ENCODE measurements around the gene PDK4. TPM values are rescaled to one million over a fixed set of nuclear protein-coding genes. Genes with fewer than 3 reads are reported as not detected.
"Not testable (repeated sequence)": the region's sequence is repeated elsewhere in the genome, so short reads cannot be mapped to it uniquely, and the experiment has no call there.

Gene PDK4
- total RNA-seq, 6 donors from 2014 or later = 111 to 427 (median 160) TPM

DNA sequence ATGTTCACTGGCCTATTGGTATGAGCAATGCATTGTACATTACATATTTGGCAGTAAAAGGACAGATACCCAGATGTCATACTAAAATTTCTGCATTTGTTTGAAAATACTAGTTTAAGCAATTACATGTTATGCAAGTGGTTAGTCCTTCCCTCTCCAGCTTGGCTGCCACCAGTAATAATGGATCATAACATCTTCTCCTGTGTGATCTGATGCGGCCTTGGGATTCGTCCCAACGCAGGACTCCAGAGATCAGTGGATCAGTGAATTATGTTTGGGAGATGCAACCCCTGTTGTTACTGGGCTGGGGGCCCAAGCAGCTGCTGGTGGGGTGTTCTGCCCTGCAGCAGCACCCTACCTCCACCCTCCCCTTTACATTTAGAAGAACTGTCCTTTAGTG is 11.2 kb upstream of the PDK4 start:
- Histone ChIP-seq H3K36me3 (no peaks in the 10 kb centered on the region), H3K4me3 (no peak overlapping the region), H3K27me3 (no peaks in the 10 kb centered on the region), H3K27ac (peak overlapping the region; percentile 84 to 95 (median 90)), H3K4me1 (peaks cover 47 to 62% (median 48%) of the 10 kb centered on the region in 4 donors), H3K9me3 (no peaks in the 10 kb centered on the region)
- ATAC-seq (ENCODE audit: low FRiP score in 2 of 2) (peak in 1 of 2 donors; percentile 34), DNase-seq (no peak)
- TF ChIP-seq POLR2A (IDR thresholded peaks at IDR 0.05) (peak in 1 of 4 donors; percentile 39), POLR2AphosphoS5 (IDR thresholded peaks at IDR 0.05) (no peak), EP300 (IDR thresholded peaks at IDR 0.05) (no peak)
- TF ChIP-seq, protein P1, sequence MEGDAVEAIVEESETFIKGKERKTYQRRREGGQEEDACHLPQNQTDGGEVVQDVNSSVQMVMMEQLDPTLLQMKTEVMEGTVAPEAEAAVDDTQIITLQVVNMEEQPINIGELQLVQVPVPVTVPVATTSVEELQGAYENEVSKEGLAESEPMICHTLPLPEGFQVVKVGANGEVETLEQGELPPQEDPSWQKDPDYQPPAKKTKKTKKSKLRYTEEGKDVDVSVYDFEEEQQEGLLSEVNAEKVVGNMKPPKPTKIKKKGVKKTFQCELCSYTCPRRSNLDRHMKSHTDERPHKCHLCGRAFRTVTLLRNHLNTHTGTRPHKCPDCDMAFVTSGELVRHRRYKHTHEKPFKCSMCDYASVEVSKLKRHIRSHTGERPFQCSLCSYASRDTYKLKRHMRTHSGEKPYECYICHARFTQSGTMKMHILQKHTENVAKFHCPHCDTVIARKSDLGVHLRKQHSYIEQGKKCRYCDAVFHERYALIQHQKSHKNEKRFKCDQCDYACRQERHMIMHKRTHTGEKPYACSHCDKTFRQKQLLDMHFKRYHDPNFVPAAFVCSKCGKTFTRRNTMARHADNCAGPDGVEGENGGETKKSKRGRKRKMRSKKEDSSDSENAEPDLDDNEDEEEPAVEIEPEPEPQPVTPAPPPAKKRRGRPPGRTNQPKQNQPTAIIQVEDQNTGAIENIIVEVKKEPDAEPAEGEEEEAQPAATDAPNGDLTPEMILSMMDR (IDR thresholded peaks at IDR 0.05) = no peak
- WGBS, 2 donors = 85 to 92% methylated on average over 3 of the region's 3 CpGs

DNA sequence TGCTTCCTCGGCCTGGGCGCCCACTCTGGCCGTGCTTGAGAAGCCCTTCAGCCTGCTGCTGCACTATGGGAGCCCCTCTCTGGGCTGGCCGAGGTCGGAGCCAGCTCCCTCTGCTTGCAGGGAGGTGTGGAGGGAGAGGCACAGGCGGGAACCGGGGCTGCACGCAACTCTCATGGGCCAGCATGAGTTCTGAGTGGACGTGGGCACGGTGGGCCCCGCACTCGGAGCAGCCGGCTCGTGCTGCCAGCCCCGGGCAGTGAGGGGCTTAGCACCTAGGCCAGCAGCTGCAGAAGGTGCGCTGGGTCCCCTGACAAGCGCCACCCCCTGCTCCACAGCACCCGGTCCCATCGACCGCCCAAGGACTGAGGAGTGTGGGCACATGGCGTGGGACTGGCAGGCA is 9.0 kb upstream of the PDK4 start:
- Histone ChIP-seq H3K4me1 (peaks cover 38 to 53% (median 42%) of the 10 kb centered on the region in 4 donors), H3K4me3 (no peak overlapping the region), H3K36me3 (no peaks in the 10 kb centered on the region), H3K9me3 (no peaks in the 10 kb centered on the region), H3K27me3 (no peaks in the 10 kb centered on the region), H3K27ac (peak overlapping the region; percentile 21 to 95 (median 90))
- WGBS, 2 donors = 89 to 92% methylated on average over 7 to 11 of the region's 21 CpGs
- DNase-seq (peak in 1 of 2 donors; percentile 74), ATAC-seq (ENCODE audit: low FRiP score in 2 of 2) (no peak)
- TF ChIP-seq, protein P1 (IDR thresholded peaks at IDR 0.05) = no peak
- TF ChIP-seq POLR2AphosphoS5 (IDR thresholded peaks at IDR 0.05) = no peak
- TF ChIP-seq POLR2A (IDR thresholded peaks at IDR 0.05) = no peak
- no peak for TF ChIP-seq EP300 (IDR thresholded peaks at IDR 0.05)

DNA sequence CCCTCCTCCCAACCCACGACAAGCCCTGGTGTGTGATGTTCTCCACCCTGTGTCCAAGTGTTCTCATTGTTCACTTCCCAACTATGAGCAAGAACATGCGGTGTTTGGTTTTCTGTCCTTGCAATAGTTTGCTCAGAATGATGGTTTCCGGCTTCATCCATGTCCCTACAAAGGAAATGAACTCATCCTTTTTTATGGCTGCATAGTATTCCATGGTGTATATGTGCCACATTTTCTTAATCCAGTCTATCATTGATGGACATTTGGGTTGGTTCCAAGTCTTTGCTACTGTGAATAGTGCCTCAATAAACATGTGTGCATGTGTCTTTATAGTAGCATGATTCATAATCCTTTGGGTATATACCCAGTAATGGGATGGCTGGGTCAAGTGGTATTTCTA is 8.5 kb upstream of the PDK4 start:
- DNase-seq; H3K4me3 ChIP-seq; H3K9me3 ChIP-seq; ATAC-seq (ENCODE audit: low FRiP score in 2 of 2); H3K27me3 ChIP-seq; H3K36me3 ChIP-seq: not testable (repeated sequence)
- WGBS, 2 donors = 83 to 95% methylated on average over 3 of the region's 3 CpGs
- peak overlapping the region in 3 of 4 donors; percentile 89 to 95 (median 92) for H3K27ac ChIP-seq
- peak in 1 of 4 donors; percentile 17 for TF ChIP-seq POLR2A (IDR thresholded peaks at IDR 0.05)
- H3K4me1 ChIP-seq = peaks cover 33 to 48% (median 38%) of the 10 kb centered on the region in 4 donors

DNA sequence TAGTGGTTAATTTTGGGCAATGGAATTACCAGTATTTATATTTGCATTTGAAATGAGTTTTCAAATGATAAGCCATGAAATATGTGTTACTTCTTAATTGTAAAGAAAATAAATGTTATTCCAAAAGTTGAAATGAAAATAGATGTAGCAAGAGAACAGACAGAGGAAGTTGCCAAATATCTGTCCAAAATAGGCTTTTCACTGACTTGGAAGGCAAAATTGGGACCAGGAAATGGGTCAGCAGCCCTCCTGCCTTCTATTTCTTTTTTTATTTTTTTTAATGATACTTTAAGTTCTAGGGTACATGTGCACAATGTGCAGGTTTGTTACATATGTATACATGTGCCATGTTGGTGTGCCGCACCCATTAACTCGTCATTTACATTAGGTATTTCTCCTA is 8.1 kb upstream of the PDK4 start:
- not testable (repeated sequence) for H3K36me3 ChIP-seq; ATAC-seq (ENCODE audit: low FRiP score in 2 of 2); DNase-seq; H3K9me3 ChIP-seq; H3K27me3 ChIP-seq; H3K4me3 ChIP-seq
- 85 to 93% methylated on average over 2 of the region's 2 CpGs for WGBS, 2 donors
- Histone ChIP-seq H3K4me1 (peaks cover 30 to 50% (median 36%) of the 10 kb centered on the region in 4 donors), H3K27ac (peak overlapping the region in 3 of 4 donors; percentile 60 to 95 (median 89))

DNA sequence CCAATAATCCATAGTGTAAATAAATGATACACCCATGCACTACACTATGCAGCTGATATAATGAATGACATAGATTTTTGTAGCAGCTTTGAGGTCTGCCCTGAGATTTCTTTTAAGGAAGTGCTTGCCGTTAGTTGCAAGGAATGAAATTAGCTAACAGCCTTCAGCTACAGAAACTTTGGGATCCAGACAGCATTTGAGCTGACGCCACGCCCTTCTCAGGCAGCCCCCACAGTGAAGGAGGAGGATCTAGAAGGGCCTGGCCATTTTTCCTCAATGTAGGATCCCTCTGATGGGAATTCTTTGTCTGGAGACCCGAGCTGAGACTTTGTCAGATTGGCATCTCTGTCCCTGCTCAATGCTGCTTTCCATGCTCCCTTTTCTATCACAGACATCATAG is 6.1 kb upstream of the PDK4 start:
- WGBS, 2 donors = 66 to 74% methylated on average over 4 of the region's 4 CpGs
- Histone ChIP-seq H3K9me3 (no peaks in the 10 kb centered on the region), H3K36me3 (no peaks in the 10 kb centered on the region), H3K27me3 (no peaks in the 10 kb centered on the region), H3K4me1 (peaks cover 24 to 53% (median 39%) of the 10 kb centered on the region in 4 donors), H3K27ac (peak overlapping the region in 2 of 4 donors; percentile 59 to 65), H3K4me3 (no peak overlapping the region)
- no peak for DNase-seq
- peak in 1 of 2 donors; percentile 61 for ATAC-seq (ENCODE audit: low FRiP score in 2 of 2)
- no peak for TF ChIP-seq POLR2AphosphoS5 (IDR thresholded peaks at IDR 0.05)
- TF ChIP-seq, protein P1 (IDR thresholded peaks at IDR 0.05) = no peak
- peak in 1 of 4 donors; percentile 27 for TF ChIP-seq POLR2A (IDR thresholded peaks at IDR 0.05)

DNA sequence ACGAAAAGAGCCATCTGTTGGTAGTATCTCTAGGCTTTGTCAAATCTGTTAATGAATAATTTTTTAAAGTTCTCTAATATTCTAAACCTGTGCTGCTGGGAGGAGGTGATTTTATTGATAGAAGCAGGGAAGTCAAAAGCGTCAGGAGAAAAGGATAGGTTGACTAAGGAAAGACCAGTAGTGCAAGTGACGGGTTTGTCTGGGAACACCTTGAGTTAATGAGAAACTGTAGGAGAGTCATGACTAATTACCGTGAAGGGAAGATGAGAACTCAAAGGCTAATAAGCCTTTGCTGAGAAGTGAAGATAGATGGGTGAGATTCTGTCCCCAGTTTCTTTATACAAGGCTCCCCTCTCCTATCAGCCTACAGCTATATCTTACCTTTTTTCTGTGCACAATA is 5.0 kb upstream of the PDK4 start:
- no peak for TF ChIP-seq EP300 (IDR thresholded peaks at IDR 0.05)
- TF ChIP-seq, protein P1 (IDR thresholded peaks at IDR 0.05) = no peak
- TF ChIP-seq POLR2A (IDR thresholded peaks at IDR 0.05) = no peak
- no peak for TF ChIP-seq POLR2AphosphoS5 (IDR thresholded peaks at IDR 0.05)
- no peak for ATAC-seq (ENCODE audit: low FRiP score in 2 of 2)

More for the DNA sequence above, 5.0 kb upstream of the PDK4 start:
- H3K4me1 ChIP-seq = peaks cover 19 to 44% (median 35%) of the 10 kb centered on the region in 4 donors
- no peak for DNase-seq
- no peak overlapping the region for H3K4me3 ChIP-seq
- WGBS, 2 donors = 88 to 89% methylated on average over 4 of the region's 4 CpGs
- no peaks in the 10 kb centered on the region for H3K36me3 ChIP-seq
- H3K27ac ChIP-seq = no peak overlapping the region
- H3K9me3 ChIP-seq = no peaks in the 10 kb centered on the region
- no peaks in the 10 kb centered on the region for H3K27me3 ChIP-seq
